Measurements from ENCODE around the gene C17orf107.
"Not testable (repeated sequence)": the region's sequence is repeated elsewhere in the genome, so short reads cannot be mapped to it uniquely, and the experiment has no call there.

C17orf107 gene

DNA sequence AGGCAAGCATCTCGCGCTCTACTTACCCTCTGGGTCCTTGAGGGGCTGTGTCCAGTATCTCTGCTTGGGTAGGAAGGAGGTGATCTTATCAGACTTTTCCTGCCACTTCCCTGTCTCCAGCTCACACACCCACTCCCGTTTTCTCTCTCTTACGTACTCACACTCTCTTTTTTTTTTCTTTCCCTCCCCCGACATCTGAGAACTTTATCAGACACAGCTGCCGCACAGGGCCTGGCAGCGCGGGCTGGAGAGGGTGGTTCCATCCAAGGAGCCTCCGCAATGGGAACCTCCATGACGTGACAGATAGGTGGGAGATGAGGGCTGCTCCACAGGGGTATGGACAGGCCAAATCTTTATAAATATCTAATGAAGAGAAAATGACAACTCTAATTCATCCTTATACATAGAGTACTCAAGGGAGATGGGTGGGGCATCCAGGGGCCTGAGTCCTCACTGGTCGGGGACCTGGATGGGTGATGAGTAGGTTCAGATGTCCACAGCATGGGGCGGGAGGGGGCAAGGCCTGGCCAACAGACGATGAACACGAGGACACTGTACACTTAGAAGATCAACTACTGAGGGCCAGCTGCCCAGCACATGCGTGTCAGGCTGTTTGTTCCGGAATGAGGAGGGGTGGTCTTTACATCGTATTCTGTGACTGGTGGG, 42.9 kb upstream of the C17orf107 start:
- no peak for TF ChIP-seq SPI1 (IDR thresholded peaks at IDR 0.05; ENCODE audit: borderline replicate concordance, low read depth)
- TF ChIP-seq, protein P1, sequence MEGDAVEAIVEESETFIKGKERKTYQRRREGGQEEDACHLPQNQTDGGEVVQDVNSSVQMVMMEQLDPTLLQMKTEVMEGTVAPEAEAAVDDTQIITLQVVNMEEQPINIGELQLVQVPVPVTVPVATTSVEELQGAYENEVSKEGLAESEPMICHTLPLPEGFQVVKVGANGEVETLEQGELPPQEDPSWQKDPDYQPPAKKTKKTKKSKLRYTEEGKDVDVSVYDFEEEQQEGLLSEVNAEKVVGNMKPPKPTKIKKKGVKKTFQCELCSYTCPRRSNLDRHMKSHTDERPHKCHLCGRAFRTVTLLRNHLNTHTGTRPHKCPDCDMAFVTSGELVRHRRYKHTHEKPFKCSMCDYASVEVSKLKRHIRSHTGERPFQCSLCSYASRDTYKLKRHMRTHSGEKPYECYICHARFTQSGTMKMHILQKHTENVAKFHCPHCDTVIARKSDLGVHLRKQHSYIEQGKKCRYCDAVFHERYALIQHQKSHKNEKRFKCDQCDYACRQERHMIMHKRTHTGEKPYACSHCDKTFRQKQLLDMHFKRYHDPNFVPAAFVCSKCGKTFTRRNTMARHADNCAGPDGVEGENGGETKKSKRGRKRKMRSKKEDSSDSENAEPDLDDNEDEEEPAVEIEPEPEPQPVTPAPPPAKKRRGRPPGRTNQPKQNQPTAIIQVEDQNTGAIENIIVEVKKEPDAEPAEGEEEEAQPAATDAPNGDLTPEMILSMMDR (IDR thresholded peaks at IDR 0.05; ENCODE audit: insufficient read depth, low read length), result no peak
- TF ChIP-seq POLR2AphosphoS5 (IDR thresholded peaks at IDR 0.05; ENCODE audit: low read depth), result no peak
- no peak for TF ChIP-seq GABPA (IDR thresholded peaks at IDR 0.05; ENCODE audit: low read depth)
- TF ChIP-seq, protein P2, sequence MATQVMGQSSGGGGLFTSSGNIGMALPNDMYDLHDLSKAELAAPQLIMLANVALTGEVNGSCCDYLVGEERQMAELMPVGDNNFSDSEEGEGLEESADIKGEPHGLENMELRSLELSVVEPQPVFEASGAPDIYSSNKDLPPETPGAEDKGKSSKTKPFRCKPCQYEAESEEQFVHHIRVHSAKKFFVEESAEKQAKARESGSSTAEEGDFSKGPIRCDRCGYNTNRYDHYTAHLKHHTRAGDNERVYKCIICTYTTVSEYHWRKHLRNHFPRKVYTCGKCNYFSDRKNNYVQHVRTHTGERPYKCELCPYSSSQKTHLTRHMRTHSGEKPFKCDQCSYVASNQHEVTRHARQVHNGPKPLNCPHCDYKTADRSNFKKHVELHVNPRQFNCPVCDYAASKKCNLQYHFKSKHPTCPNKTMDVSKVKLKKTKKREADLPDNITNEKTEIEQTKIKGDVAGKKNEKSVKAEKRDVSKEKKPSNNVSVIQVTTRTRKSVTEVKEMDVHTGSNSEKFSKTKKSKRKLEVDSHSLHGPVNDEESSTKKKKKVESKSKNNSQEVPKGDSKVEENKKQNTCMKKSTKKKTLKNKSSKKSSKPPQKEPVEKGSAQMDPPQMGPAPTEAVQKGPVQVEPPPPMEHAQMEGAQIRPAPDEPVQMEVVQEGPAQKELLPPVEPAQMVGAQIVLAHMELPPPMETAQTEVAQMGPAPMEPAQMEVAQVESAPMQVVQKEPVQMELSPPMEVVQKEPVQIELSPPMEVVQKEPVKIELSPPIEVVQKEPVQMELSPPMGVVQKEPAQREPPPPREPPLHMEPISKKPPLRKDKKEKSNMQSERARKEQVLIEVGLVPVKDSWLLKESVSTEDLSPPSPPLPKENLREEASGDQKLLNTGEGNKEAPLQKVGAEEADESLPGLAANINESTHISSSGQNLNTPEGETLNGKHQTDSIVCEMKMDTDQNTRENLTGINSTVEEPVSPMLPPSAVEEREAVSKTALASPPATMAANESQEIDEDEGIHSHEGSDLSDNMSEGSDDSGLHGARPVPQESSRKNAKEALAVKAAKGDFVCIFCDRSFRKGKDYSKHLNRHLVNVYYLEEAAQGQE (IDR thresholded peaks at IDR 0.05; ENCODE audit: insufficient replicate concordance, low read depth), result no peak
- no peaks in the 10 kb centered on the region for H3K27me3 ChIP-seq (ENCODE audit: insufficient read depth, poor library complexity, severe bottlenecking)
- H3K4me3 ChIP-seq (replicated peaks; ENCODE audit: insufficient read depth, low read length), result no peak overlapping the region
- no peak overlapping the region for H3K27ac ChIP-seq (replicated peaks)
- DNase-seq (ENCODE audit: low read depth in 1 of 2, low spot score in 1 of 2), result no peak

DNA sequence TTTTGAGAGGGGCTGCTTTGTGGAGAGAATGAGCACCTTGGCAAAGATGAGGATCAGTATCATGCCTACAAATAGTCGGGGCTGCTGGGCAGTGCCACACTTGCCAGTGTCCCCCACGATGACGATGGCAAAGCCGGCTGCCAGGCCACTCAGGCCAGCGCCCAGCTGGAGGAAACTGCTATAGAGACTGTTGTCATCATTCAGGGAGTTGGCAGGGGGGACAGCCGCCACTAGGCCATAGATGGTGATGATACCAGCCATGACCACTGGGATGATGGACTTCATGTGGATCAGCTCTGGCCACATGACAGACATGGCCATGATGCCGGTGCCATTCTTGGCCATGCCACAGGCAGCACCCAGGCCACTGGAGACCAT, 42.4 kb upstream of the C17orf107 start:
- no peak for DNase-seq (ENCODE audit: low read depth in 1 of 2, low spot score in 1 of 2)
- TF ChIP-seq, protein P1 (IDR thresholded peaks at IDR 0.05; ENCODE audit: insufficient read depth, low read length), result no peak
- TF ChIP-seq, protein P2 (IDR thresholded peaks at IDR 0.05; ENCODE audit: insufficient replicate concordance, low read depth), result no peak
- TF ChIP-seq POLR2AphosphoS5 (IDR thresholded peaks at IDR 0.05; ENCODE audit: low read depth), result no peak
- no peak for TF ChIP-seq SPI1 (IDR thresholded peaks at IDR 0.05; ENCODE audit: borderline replicate concordance, low read depth)
- no peak for TF ChIP-seq GABPA (IDR thresholded peaks at IDR 0.05; ENCODE audit: low read depth)
- H3K27ac ChIP-seq (replicated peaks), result no peak overlapping the region
- H3K4me3 ChIP-seq (replicated peaks; ENCODE audit: insufficient read depth, low read length), result no peak overlapping the region
- no peaks in the 10 kb centered on the region for H3K27me3 ChIP-seq (ENCODE audit: insufficient read depth, poor library complexity, severe bottlenecking)

DNA sequence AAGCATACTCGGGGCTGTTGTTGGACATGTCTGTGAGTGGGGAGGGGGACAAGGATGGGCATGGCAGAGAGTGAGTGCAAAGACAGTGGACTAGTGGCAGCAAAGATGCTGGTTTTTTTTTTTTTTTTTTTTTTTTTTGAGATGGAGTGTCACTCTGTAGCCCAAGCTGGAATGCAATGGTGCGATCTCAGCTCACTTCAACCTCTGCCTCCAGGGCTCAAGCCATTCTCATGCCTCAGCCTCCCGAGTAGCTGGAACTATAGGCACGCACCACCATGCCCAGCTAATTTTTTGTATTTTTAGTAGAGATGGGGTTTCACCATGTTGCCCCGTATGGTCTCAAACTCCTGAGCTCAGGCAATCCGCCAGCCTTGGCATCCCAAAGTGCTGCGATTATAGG, 42.0 kb upstream of the C17orf107 start:
- H3K4me3 ChIP-seq (replicated peaks; ENCODE audit: insufficient read depth, low read length); H3K27ac ChIP-seq (replicated peaks); H3K27me3 ChIP-seq (ENCODE audit: insufficient read depth, poor library complexity, severe bottlenecking): not testable (repeated sequence)

DNA sequence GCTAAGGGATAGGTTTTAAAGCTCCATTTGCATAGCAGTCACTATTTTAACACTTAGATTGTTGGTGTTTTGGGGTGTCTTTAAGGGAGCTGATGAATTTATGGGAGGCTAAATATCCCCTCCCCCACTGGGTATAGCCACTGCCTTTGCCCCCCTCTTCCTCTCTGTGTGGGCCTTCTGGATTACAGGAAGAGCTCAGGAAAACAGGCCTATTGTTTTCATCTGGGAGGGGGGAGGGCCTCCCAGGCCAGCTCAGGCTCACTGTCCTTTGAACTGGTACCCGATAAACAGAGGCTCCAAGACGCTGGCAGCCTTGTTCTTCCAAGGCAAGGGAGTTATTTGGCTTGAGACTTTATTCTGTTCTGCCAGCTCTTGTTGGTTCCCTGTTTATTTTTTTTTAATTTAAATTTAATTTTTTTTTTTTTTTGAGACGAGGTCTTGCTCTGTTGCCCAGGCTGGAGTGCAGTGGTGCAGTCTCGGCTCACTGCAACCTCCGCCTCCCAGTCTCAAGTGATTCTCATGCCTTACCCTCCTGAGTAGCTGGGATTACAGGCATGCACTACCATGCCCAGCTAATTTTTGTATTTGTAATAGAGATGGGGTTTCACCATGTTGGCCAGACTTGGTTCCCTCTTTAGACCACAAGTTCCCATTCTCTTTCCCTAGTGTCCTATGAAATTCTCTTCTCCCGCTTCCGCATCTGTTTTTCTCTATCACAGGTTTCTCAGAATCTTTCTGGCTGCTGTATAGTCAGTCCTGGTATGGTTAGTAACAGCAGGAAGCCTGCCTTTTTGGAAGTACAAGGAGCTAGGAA, 41.1 kb upstream of the C17orf107 start:
- no peak for DNase-seq (ENCODE audit: low read depth in 1 of 2, low spot score in 1 of 2)
- Histone ChIP-seq H3K4me3 (replicated peaks; ENCODE audit: insufficient read depth, low read length) (no peak overlapping the region), H3K27me3 (ENCODE audit: insufficient read depth, poor library complexity, severe bottlenecking) (no peaks in the 10 kb centered on the region), H3K27ac (replicated peaks) (no peak overlapping the region)
- TF ChIP-seq SPI1 (IDR thresholded peaks at IDR 0.05; ENCODE audit: borderline replicate concordance, low read depth), result no peak
- TF ChIP-seq, protein P2 (IDR thresholded peaks at IDR 0.05; ENCODE audit: insufficient replicate concordance, low read depth), result no peak
- TF ChIP-seq GABPA (IDR thresholded peaks at IDR 0.05; ENCODE audit: low read depth), result no peak
- TF ChIP-seq POLR2AphosphoS5 (IDR thresholded peaks at IDR 0.05; ENCODE audit: low read depth), result no peak
- TF ChIP-seq, protein P1 (IDR thresholded peaks at IDR 0.05; ENCODE audit: insufficient read depth, low read length), result no peak

More for the DNA sequence above, 42.0 kb upstream of the C17orf107 start:
- DNase-seq (ENCODE audit: low read depth in 1 of 2, low spot score in 1 of 2), result not testable (repeated sequence)

Data from HL-60 (cell line).